Mesendoderm (in vitro differentiated cells): ENCODE measurements around the gene MYCN.
"Not testable (repeated sequence)": the region's sequence is repeated elsewhere in the genome, so short reads cannot be mapped to it uniquely, and the experiment has no call there.

Experiments
- DNase-seq: peaks from one replicate; pipeline ENCODE4 v3.0.0; 2013
- H2AK5ac ChIP-seq: 2 replicates; pipeline ENCODE4 v1.6.1; 2013; ENCODE audit warnings: low read length, inconsistent platforms
- H2BK120ac ChIP-seq: 2 replicates; pipeline ENCODE4 v1.6.1; 2013; ENCODE audit warnings: low read depth, mild to moderate bottlenecking, low read length, moderate library complexity, mixed read lengths
- H2BK15ac ChIP-seq: replicated peaks from 2 replicates; pipeline ENCODE4 v1.6.1; 2013; ENCODE audit warnings: low read depth, mild to moderate bottlenecking, moderate library complexity
- H2BK5ac ChIP-seq: 2 replicates; pipeline ENCODE4 v1.6.1; 2013; ENCODE audit warnings: low read length, inconsistent platforms
- H3K18ac ChIP-seq: 2 replicates; pipeline ENCODE4 v1.6.1; 2013; ENCODE audit warnings: mild to moderate bottlenecking, low read length, mixed read lengths
- H3K23ac ChIP-seq: one replicate; pipeline ENCODE4 v1.6.1; 2013; ENCODE audit warnings: low read length
- H3K27ac ChIP-seq: 2 replicates; pipeline ENCODE4 v1.5.1; 2013; ENCODE audit warnings: low read depth, mild to moderate bottlenecking, inconsistent platforms, low read length, moderate library complexity
- H3K27me3 ChIP-seq: 2 replicates; pipeline ENCODE4 v1.6.1; 2013; ENCODE audit warnings: low read length, control low read depth, mild to moderate bottlenecking, inconsistent platforms; ENCODE audit not compliant: insufficient read depth, poor library complexity
- H3K36me3 ChIP-seq: 2 replicates; pipeline ENCODE4 v1.6.1; 2013; ENCODE audit warnings: low read length, inconsistent platforms; ENCODE audit not compliant: control insufficient read depth, insufficient read depth
- H3K4ac ChIP-seq: one replicate; pipeline ENCODE4 v1.6.1; 2013; ENCODE audit warnings: low read depth, mild to moderate bottlenecking, low read length, moderate library complexity
- H3K4me1 ChIP-seq: 2 replicates; pipeline ENCODE4 v1.6.1; 2013; ENCODE audit warnings: low read depth, low read length, inconsistent platforms; ENCODE audit not compliant: control insufficient read depth
- H3K4me2 ChIP-seq: 2 replicates; pipeline ENCODE4 v1.6.1; 2013; ENCODE audit warnings: low read length
- H3K4me3 ChIP-seq: 2 replicates; pipeline ENCODE4 v1.5.1; 2013; ENCODE audit warnings: mild to moderate bottlenecking, low read length
- H3K56ac ChIP-seq: one replicate; pipeline ENCODE4 v1.6.1; 2013; ENCODE audit warnings: low read length
- H3K79me1 ChIP-seq: 2 replicates; pipeline ENCODE4 v1.6.1; 2013; ENCODE audit warnings: low read length, inconsistent platforms
- H3K79me2 ChIP-seq: 2 replicates; pipeline ENCODE4 v1.6.1; 2013; ENCODE audit warnings: mild to moderate bottlenecking, low read length; ENCODE audit not compliant: control insufficient read depth, insufficient read depth
- H3K9ac ChIP-seq: 2 replicates; pipeline ENCODE4 v1.6.1; 2013; ENCODE audit warnings: low read length, inconsistent platforms
- H4K5ac ChIP-seq: one replicate; pipeline ENCODE4 v1.6.1; 2013; ENCODE audit warnings: low read length
- H4K8ac ChIP-seq: one replicate; pipeline ENCODE4 v1.6.1; 2013; ENCODE audit warnings: low read depth, mild to moderate bottlenecking, control low read depth, low read length, moderate library complexity
- WGBS: extraction: QIAGEN DNeasy Blood & Tissue Kit; methylation state at CpG from one replicate; pipeline ENCODE4 v1.1.7; 2013; ENCODE audit warnings: low lambda C conversion rate, missing lambda C conversion rate; ENCODE audit not compliant: insufficient coverage; ENCODE audit errors: extremely low coverage; 5-methylcytosine and 5-hydroxymethylcytosine counted together

Gene MYCN

GRCh38 chr2:15909736-15910135 lies 30.6 kb upstream of the MYCN start:
- no peaks in the 10 kb centered on the region for H3K4me1 ChIP-seq
- no peak overlapping the region for H3K4me2 ChIP-seq
- no peak overlapping the region for H4K5ac ChIP-seq
- no peak overlapping the region for H3K4ac ChIP-seq
- no peak overlapping the region for H2BK120ac ChIP-seq
- H3K27ac ChIP-seq = no peak overlapping the region
- no peak overlapping the region for H2BK5ac ChIP-seq
- no peak overlapping the region for H3K18ac ChIP-seq
- no peaks in the 10 kb centered on the region for H3K27me3 ChIP-seq
- no peak overlapping the region for H2BK15ac ChIP-seq
- H3K79me1 ChIP-seq = no peaks in the 10 kb centered on the region
- no peaks in the 10 kb centered on the region for H3K79me2 ChIP-seq
- H2AK5ac ChIP-seq = no peak overlapping the region
- no CpG with 5 or more reads among the region's 4 CpGs for WGBS
- no peak overlapping the region for H3K23ac ChIP-seq
- no peak overlapping the region for H4K8ac ChIP-seq
- H3K56ac ChIP-seq = no peak overlapping the region
- H3K9ac ChIP-seq = no peak overlapping the region
- DNase-seq = no peak
- no peaks in the 10 kb centered on the region for H3K36me3 ChIP-seq
- no peak overlapping the region for H3K4me3 ChIP-seq

DNA sequence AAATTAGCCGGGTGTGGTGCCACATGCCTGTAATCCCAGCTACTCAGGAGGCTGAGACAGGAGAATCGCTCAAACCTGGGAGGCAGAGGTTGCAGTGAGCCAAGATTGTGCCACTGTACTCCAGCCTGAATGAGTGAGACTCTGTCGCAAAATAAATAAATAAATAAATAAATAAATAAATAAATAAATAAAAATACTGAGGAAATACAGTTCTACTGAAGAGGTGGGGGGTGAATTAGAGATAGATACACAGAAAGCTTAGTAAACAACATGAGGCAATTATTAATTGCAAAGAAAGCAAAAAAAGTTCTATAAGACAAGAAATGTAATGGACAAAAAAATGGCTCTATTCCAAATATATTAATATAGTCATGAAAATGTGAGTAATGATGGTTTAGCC lies 29.1 kb upstream of the MYCN start:
- DNase-seq, H3K79me2 ChIP-seq, H3K36me3 ChIP-seq, H3K4me3 ChIP-seq, H2BK15ac ChIP-seq, H3K4ac ChIP-seq, H3K9ac ChIP-seq, H3K79me1 ChIP-seq, H3K27me3 ChIP-seq, H3K4me1 ChIP-seq, H2AK5ac ChIP-seq, H3K18ac ChIP-seq, H3K56ac ChIP-seq, H3K27ac ChIP-seq, H2BK5ac ChIP-seq, H4K5ac ChIP-seq, H2BK120ac ChIP-seq, H3K4me2 ChIP-seq, H3K23ac ChIP-seq, H4K8ac ChIP-seq: not testable (repeated sequence)
- WGBS = no CpG with 5 or more reads among the region's 3 CpGs

DNA sequence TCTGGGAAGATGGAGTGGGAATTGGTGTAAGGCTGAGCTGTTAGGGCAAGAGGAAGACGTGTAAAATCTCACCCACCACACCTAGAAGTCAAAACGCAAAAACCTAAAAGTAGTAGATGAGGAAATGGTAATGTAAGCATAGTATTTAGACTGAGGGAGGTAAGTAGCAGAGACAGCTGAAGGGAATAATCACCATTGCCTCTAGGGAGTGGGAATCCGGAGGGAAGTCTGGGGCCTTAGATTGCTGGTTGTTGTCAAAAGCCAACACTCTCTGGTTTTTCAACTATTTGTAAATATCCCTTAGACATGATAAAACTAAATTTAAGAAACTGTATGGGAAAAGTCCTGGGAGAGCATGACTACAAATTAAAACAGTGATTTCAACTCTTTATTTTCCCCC lies 28.7 kb upstream of the MYCN start:
- no peak overlapping the region for H2AK5ac ChIP-seq

GRCh38 chr2:15912203-15912602 lies 28.1 kb upstream of the MYCN start:
- H3K79me1 ChIP-seq = no peaks in the 10 kb centered on the region
- no peaks in the 10 kb centered on the region for H3K4me1 ChIP-seq
- H4K8ac ChIP-seq = no peak overlapping the region
- H3K4me2 ChIP-seq = no peak overlapping the region
- H3K23ac ChIP-seq = no peak overlapping the region
- H3K4ac ChIP-seq = no peak overlapping the region
- no peak overlapping the region for H2BK120ac ChIP-seq
- H3K56ac ChIP-seq = no peak overlapping the region
- no peaks in the 10 kb centered on the region for H3K27me3 ChIP-seq
- H2BK5ac ChIP-seq = no peak overlapping the region
- no peak for DNase-seq
- no peak overlapping the region for H4K5ac ChIP-seq
- H2AK5ac ChIP-seq = no peak overlapping the region
- no peak overlapping the region for H3K27ac ChIP-seq
- no peak overlapping the region for H3K18ac ChIP-seq
- no CpG with 5 or more reads among the region's 10 CpGs for WGBS
- no peaks in the 10 kb centered on the region for H3K79me2 ChIP-seq
- no peak overlapping the region for H3K4me3 ChIP-seq
- H2BK15ac ChIP-seq = no peak overlapping the region
- H3K9ac ChIP-seq = no peak overlapping the region
- no peaks in the 10 kb centered on the region for H3K36me3 ChIP-seq

More for the DNA sequence above, 28.7 kb upstream of the MYCN start:
- Histone ChIP-seq H2BK15ac (no peak overlapping the region), H3K27me3 (no peaks in the 10 kb centered on the region), H3K4me1 (no peaks in the 10 kb centered on the region), H3K23ac (no peak overlapping the region), H2BK5ac (no peak overlapping the region), H3K18ac (no peak overlapping the region), H3K4ac (no peak overlapping the region), H3K4me3 (no peak overlapping the region), H2BK120ac (no peak overlapping the region), H3K36me3 (no peaks in the 10 kb centered on the region), H3K27ac (no peak overlapping the region), H4K8ac (no peak overlapping the region), H3K4me2 (no peak overlapping the region), H3K79me1 (no peaks in the 10 kb centered on the region), H4K5ac (no peak overlapping the region), H3K9ac (no peak overlapping the region), H3K79me2 (no peaks in the 10 kb centered on the region), H3K56ac (no peak overlapping the region)
- no CpG with 5 or more reads among the region's 3 CpGs for WGBS
- DNase-seq = no peak

GRCh38 chr2:15913146-15913545 lies 27.2 kb upstream of the MYCN start:
- Histone ChIP-seq H3K4ac (no peak overlapping the region), H3K9ac (no peak overlapping the region), H3K4me1 (no peaks in the 10 kb centered on the region), H3K56ac (no peak overlapping the region), H3K79me1 (no peaks in the 10 kb centered on the region), H3K27ac (no peak overlapping the region), H3K79me2 (no peaks in the 10 kb centered on the region), H2BK15ac (no peak overlapping the region), H2BK120ac (no peak overlapping the region), H3K23ac (peak overlapping the region; percentile 9), H3K36me3 (no peaks in the 10 kb centered on the region), H4K8ac (no peak overlapping the region), H3K27me3 (no peaks in the 10 kb centered on the region), H2BK5ac (no peak overlapping the region), H3K4me3 (no peak overlapping the region), H3K4me2 (no peak overlapping the region), H2AK5ac (no peak overlapping the region), H3K18ac (no peak overlapping the region), H4K5ac (no peak overlapping the region)
- DNase-seq = no peak
- no CpG with 5 or more reads among the region's 9 CpGs for WGBS

DNA sequence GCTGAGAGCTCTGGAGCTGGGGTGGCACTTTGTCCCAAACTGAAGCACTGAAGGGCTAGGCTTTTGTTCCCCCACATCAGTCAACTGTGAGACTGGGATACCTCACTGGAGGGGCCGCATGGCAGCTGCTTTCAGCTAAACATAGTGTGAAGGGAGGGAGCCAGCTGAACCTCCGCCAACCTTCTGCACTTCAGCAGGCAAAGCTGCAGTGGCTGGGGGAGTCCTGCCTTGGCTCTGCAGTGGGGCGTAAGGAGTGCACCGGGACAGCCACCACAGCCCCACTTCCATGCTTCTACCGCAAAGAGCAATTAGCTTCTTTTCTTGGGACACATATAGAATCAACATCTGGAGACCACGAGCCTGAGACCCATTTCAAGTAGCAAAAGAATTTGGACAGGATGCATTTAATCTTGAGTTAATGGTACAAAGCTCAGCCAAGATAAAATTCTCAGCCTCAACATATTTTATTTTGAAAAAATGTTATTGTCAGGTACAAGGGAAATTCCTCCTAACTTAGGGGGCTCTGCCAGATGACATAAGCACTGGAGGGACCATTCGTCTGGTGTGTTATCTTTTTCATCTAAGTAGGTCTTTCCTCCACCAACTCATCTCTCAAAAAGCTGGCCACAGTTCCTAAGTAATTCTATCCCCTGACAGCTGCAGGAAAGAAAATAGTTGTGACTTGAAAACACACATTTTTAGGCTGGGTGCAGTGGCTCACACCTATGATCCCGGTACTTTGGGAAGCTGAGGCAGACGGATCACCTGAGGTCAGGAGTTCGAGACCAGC lies 25.6 kb upstream of the MYCN start:
- H3K56ac ChIP-seq = no peak overlapping the region
- H3K27me3 ChIP-seq = no peaks in the 10 kb centered on the region
- H2BK120ac ChIP-seq = no peak overlapping the region
- no peak overlapping the region for H3K23ac ChIP-seq
- no peak overlapping the region for H3K27ac ChIP-seq
- H2BK5ac ChIP-seq = no peak overlapping the region
- no peak overlapping the region for H4K8ac ChIP-seq
- no peaks in the 10 kb centered on the region for H3K79me2 ChIP-seq
- no peak overlapping the region for H3K4me2 ChIP-seq
- no peak overlapping the region for H2AK5ac ChIP-seq
- H3K4me3 ChIP-seq = no peak overlapping the region
- no peak overlapping the region for H2BK15ac ChIP-seq
- H3K79me1 ChIP-seq = no peaks in the 10 kb centered on the region
- no peak for DNase-seq
- H3K36me3 ChIP-seq = no peaks in the 10 kb centered on the region
- no peak overlapping the region for H3K4ac ChIP-seq
- no peak overlapping the region for H4K5ac ChIP-seq
- H3K18ac ChIP-seq = no peak overlapping the region
- WGBS = no CpG with 5 or more reads among the region's 10 CpGs
- H3K4me1 ChIP-seq = no peaks in the 10 kb centered on the region
- no peak overlapping the region for H3K9ac ChIP-seq
